Measurements from ENCODE around the gene GSE1. TPM values are rescaled to one million over a fixed set of nuclear protein-coding genes. Genes with fewer than 3 reads are reported as not detected.

The GSE1 gene
- total and polyA plus RNA-seq, 3 donors from 2014 or later: 49.9 to 212 (median 188) TPM

GRCh38 chr16:85661740-85662481, 48.8 kb downstream of the GSE1 start:
- TF ChIP-seq POLR2A (IDR thresholded peaks at IDR 0.05): no peak
- no peak for TF ChIP-seq CTCF (IDR thresholded peaks at IDR 0.05)
- Histone ChIP-seq H3K4me1 (peaks cover 8% of the 10 kb centered on the region), H3K27ac (no peak overlapping the region), H3K27me3 (no peaks in the 10 kb centered on the region), H3K9me3 (no peaks in the 10 kb centered on the region), H3K36me3 (ENCODE audit: low read depth, missing control alignments) (no peaks in the 10 kb centered on the region), H3K4me3 (no peak overlapping the region)
- no peak for DNase-seq
- 85 to 91% methylated on average over 18 to 26 of the region's 26 CpGs for WGBS, 2 donors
- intact Hi-C loops (cut with DNase I; ENCODE audit: low total_unique reads): no loop called here

- no peaks in the 10 kb centered on the region for H3K36me3 ChIP-seq (ENCODE audit: low read depth, missing control alignments)
- no peaks in the 10 kb centered on the region for H3K27me3 ChIP-seq
- intact Hi-C loops (cut with DNase I; ENCODE audit: low total_unique reads): no loop called here
- TF ChIP-seq CTCF (IDR thresholded peaks at IDR 0.05) (no peak), POLR2A (IDR thresholded peaks at IDR 0.05) (no peak)
- 63% methylated on average over 3 of the region's 3 CpGs; no CpG with 5 or more reads in 1 of the 2 donors for WGBS, 2 donors
- peaks cover 8% of the 10 kb centered on the region for H3K4me1 ChIP-seq
- no peak overlapping the region for H3K27ac ChIP-seq
- H3K9me3 ChIP-seq: no peaks in the 10 kb centered on the region
- DNase-seq: no peak
- no peak overlapping the region for H3K4me3 ChIP-seq
These were observed 49.3 kb downstream of the GSE1 start for GRCh38 chr16:85662482-85662812.

GRCh38 chr16:85662976-85663830, 50.1 kb downstream of the GSE1 start:
- Histone ChIP-seq H3K27me3 (no peaks in the 10 kb centered on the region), H3K4me3 (no peak overlapping the region), H3K9me3 (no peaks in the 10 kb centered on the region), H3K4me1 (peaks cover 8% of the 10 kb centered on the region), H3K36me3 (ENCODE audit: low read depth, missing control alignments) (no peaks in the 10 kb centered on the region), H3K27ac (no peak overlapping the region)
- intact Hi-C loops (cut with DNase I; ENCODE audit: low total_unique reads): no loop called here
- DNase-seq: no peak
- 93 to 96% methylated on average over 33 to 38 of the region's 38 CpGs for WGBS, 2 donors
- TF ChIP-seq POLR2A (IDR thresholded peaks at IDR 0.05) (no peak), CTCF (IDR thresholded peaks at IDR 0.05) (no peak)

- Histone ChIP-seq H3K27me3 (no peaks in the 10 kb centered on the region), H3K4me1 (peaks cover 8% of the 10 kb centered on the region), H3K4me3 (no peak overlapping the region), H3K27ac (no peak overlapping the region), H3K9me3 (no peaks in the 10 kb centered on the region), H3K36me3 (ENCODE audit: low read depth, missing control alignments) (no peaks in the 10 kb centered on the region)
- 49 to 65% methylated on average over 8 to 12 of the region's 12 CpGs for WGBS, 2 donors
- no peak for TF ChIP-seq CTCF (IDR thresholded peaks at IDR 0.05)
- TF ChIP-seq POLR2A (IDR thresholded peaks at IDR 0.05): no peak
- intact Hi-C loops (cut with DNase I; ENCODE audit: low total_unique reads): no loop called here
- DNase-seq: peak; percentile 63
These were observed 50.8 kb downstream of the GSE1 start for GRCh38 chr16:85663891-85664321.

Data from testis (tissue), 3 donors.